Measurements from ENCODE around the gene PAX7.
A peak's percentile ranks its signal among the peaks of the same experiment; 100 is the strongest.

The PAX7 gene

DNA sequence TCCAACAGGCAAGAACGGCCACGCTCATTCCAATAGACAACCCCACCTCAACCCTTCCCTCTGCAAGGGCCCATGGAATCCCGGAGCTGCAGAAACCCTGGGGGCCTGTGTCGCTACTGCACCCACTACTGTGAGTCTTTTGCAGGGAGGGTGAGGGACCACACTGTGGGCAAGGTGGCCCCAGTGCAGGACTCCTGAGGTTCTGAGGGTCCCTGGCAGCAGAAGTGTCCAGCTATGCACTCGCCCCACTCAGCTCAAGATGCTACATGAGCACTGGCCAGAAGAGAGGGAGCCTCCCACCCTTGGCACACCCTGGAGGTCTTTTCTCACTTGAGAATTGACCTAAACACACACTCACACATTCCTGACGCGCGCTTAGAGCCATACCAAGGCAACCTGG, 2.1 kb upstream of the PAX7 start:
- no peak overlapping the region for H3K27ac ChIP-seq (ENCODE audit: low read depth, low read length)
- peaks cover 98% of the 10 kb centered on the region for H3K27me3 ChIP-seq (ENCODE audit: insufficient read depth, low read length)
- no peaks in the 10 kb centered on the region for H3K36me3 ChIP-seq (ENCODE audit: insufficient read depth, low read length)
- no peak overlapping the region for H3K9ac ChIP-seq (ENCODE audit: low read depth, low read length)
- 83% methylated on average over 8 of the region's 8 CpGs for WGBS
- H3K9me3 ChIP-seq (ENCODE audit: insufficient read depth, low read depth, low read length): no peaks in the 10 kb centered on the region
- no peak overlapping the region for H3K4me3 ChIP-seq (ENCODE audit: low read length)
- H3K4me1 ChIP-seq (ENCODE audit: insufficient read depth, low read length): peaks cover 42% of the 10 kb centered on the region

DNA sequence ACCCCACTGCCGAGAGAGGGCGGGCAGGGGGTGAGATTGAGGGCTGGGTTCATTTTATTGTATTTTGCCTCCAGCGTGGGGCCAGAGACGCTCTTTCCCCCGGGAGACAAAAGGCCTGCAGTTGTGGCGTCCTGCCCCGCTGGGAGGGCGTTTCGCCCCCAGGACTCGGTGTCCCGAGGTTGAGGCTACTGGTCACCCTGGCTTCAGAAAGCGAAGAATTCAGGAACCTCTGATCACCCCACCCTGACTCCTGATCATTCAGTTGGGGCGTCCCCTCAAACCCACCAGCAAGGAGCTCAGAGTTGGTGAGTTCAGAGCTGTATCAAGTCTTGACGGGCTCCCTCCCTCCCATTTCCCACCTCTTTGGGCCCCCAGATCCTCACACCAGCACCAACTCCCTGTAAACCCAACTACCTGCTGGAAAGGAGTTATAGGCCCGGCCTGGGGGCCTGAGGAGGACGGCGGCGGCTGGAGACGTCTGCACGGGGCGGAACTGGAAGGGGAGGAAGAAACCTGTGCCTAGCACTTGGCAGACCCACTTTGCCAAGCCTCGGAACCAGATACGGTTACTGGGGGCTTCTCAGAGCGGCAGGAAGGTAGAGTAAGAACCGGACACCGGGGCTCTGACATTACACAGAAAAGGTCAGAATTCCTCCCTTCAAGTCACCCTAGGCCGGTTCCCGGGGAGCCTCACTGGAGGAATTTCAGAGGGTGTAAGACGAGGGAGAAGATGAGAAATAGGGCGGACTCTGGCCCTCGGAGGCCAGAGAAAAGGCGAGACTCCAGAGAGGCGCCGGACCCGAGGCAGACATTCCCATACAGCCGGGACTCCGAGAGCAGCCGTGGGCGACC, 761 bp upstream of the PAX7 start:
- peak overlapping the region; percentile 58 for H3K4me3 ChIP-seq (ENCODE audit: low read length)
- no peaks in the 10 kb centered on the region for H3K36me3 ChIP-seq (ENCODE audit: insufficient read depth, low read length)
- 2% methylated on average over 39 of the region's 39 CpGs for WGBS
- H3K27ac ChIP-seq (ENCODE audit: low read depth, low read length): no peak overlapping the region
- H3K4me1 ChIP-seq (ENCODE audit: insufficient read depth, low read length): peaks cover 42% of the 10 kb centered on the region
- H3K27me3 ChIP-seq (ENCODE audit: insufficient read depth, low read length): peaks cover 98% of the 10 kb centered on the region
- no peaks in the 10 kb centered on the region for H3K9me3 ChIP-seq (ENCODE audit: insufficient read depth, low read depth, low read length)
- peak overlapping the region; percentile 32; the same call in 1 of the 2 replicates for H3K9ac ChIP-seq (ENCODE audit: low read depth, low read length)

DNA sequence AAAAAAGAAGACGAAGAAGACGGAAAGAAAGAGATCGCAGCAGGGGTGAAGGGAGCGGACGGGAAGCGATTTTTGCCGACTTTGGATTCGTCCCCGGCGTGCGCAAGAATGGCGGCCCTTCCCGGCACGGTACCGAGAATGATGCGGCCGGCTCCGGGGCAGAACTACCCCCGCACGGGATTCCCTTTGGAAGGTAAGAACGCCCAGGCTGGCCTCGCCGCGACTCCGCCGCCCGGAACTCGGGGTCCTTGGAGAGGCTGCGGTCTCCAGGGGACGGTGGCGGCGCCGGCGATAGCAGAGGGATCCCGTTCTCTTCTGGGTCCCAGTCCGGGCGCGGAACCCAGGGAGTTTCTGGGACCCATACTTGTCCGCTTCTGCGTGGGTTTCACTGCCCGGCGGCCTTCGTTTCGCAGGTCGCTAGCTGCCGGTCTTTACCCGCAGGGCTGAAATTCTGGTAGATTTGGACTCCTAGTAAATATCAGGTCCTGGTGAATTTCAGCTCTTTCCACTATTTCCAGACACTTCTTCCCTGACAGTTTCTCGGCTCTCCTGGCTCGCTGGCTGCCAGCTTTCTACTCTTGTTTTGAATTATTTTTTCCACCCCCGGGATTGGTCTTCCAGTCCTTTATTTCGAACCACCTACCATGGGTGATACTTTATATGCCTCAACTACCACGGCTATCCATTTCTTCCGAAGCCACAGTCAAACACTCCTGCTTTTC, 1.0 kb downstream of the PAX7 start:
- H3K36me3 ChIP-seq (ENCODE audit: insufficient read depth, low read length): no peaks in the 10 kb centered on the region
- peaks cover 98% of the 10 kb centered on the region for H3K27me3 ChIP-seq (ENCODE audit: insufficient read depth, low read length)
- H3K4me3 ChIP-seq (ENCODE audit: low read length): peak overlapping the region; percentile 54

DNA sequence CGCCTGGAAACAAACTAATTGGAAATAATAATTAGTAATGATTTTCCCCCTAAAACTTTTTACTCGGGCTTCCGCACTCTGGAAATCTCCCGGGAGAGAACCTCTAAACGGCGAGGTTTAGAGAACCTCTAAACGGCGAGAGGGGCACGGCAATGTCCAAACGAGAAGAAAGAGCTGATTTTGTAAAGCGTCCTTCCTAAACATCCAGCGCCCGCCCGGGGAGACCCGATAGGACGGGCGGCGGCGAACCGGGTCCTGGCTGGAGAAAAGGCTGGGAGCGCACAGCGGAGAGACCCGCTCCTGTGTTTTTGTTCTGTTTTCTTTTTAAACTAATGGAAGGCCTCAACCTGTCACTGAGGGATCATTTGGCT, 1.6 kb downstream of the PAX7 start:
- Histone ChIP-seq H3K4me1 (ENCODE audit: insufficient read depth, low read length) (peaks cover 36% of the 10 kb centered on the region), H3K9me3 (ENCODE audit: insufficient read depth, low read depth, low read length) (no peaks in the 10 kb centered on the region), H3K9ac (ENCODE audit: low read depth, low read length) (no peak overlapping the region), H3K27me3 (ENCODE audit: insufficient read depth, low read length) (peaks cover 99% of the 10 kb centered on the region), H3K36me3 (ENCODE audit: insufficient read depth, low read length) (no peaks in the 10 kb centered on the region), H3K27ac (ENCODE audit: low read depth, low read length) (no peak overlapping the region), H3K4me3 (ENCODE audit: low read length) (peak overlapping the region; percentile 54; the same call in 1 of the 2 replicates)
- under 1% methylated on average over 22 of the region's 23 CpGs for WGBS

More for the DNA sequence above, 1.0 kb downstream of the PAX7 start:
- peaks cover 40% of the 10 kb centered on the region for H3K4me1 ChIP-seq (ENCODE audit: insufficient read depth, low read length)
- H3K9me3 ChIP-seq (ENCODE audit: insufficient read depth, low read depth, low read length): no peaks in the 10 kb centered on the region
- H3K27ac ChIP-seq (ENCODE audit: low read depth, low read length): no peak overlapping the region
- under 1% methylated on average over 53 of the region's 53 CpGs for WGBS
- peak overlapping the region; percentile 35; the same call in 1 of the 2 replicates for H3K9ac ChIP-seq (ENCODE audit: low read depth, low read length)

DNA sequence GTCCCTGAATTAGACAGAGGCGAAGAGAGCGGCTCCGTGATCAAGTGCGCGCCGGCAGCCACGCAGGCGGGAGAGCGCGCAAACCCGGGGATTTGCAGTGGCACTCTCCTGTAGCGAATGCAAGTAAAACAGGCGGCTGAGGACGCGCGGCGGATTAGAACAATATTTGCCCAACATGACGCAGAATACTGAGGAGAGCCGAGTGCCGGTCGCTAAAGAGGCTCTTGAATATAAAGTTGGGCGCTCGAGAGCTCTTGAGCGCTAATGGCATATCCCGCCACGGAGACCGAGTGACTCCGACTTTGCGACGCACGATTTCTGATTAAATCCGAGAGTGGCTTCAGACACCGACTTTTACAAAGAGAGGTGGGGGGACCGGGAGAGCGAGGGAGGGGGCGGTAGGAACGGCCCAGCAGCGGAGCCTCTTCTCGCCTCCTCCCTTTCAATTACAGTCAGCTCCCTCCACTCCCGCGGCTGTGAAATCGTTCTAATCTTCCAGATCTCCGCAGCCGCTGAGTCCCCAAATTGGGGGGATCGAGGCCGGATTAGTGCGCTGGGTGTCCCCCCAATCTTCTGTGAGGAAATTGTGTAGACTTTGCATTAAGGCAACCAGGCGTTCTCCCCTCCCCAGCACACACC, 2.3 kb downstream of the PAX7 start:
- under 1% methylated on average over 48 of the region's 48 CpGs for WGBS
- H3K9ac ChIP-seq (ENCODE audit: low read depth, low read length): no peak overlapping the region
- no peak overlapping the region for H3K27ac ChIP-seq (ENCODE audit: low read depth, low read length)
- peak overlapping the region; percentile 54 for H3K4me3 ChIP-seq (ENCODE audit: low read length)
- H3K27me3 ChIP-seq (ENCODE audit: insufficient read depth, low read length): peaks cover 99% of the 10 kb centered on the region
- peaks cover 31% of the 10 kb centered on the region for H3K4me1 ChIP-seq (ENCODE audit: insufficient read depth, low read length)
- H3K9me3 ChIP-seq (ENCODE audit: insufficient read depth, low read depth, low read length): no peaks in the 10 kb centered on the region
- H3K36me3 ChIP-seq (ENCODE audit: insufficient read depth, low read length): no peaks in the 10 kb centered on the region

DNA sequence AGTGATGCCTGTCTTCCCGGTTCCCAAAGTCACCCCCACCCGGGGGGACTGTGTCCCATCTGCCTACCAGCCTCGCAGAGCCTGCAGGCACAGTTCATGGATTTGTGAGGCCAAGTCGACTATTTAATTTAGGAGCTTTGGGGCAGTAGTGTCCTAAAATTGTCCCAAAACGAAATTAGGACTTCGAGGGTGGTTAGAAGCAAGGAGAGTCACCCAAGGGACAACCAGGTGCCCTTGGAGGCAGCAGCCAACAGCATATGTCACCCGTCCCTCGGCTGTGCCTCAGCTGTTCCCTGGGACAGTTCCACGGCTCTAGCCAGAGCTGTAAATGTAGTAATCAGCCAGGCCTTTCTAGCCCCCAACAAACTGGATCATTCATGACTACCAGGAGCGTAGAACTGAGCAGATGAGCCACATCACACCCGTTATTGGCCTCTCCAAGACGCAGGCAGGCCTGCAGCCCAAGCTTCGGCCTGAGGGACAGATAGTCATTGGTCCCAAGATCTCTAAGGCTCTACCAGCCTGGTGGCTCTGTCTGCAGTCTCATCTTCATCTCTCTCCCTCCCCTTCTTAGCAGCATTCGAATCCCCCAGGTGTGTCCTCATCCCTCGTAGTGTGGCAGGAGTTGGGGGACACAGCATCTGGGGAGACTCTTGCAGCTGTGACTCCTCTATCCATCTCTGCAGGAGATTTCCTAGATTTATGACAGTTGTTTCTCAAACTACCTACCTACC, 2.9 kb downstream of the PAX7 start:
- Histone ChIP-seq H3K4me3 (ENCODE audit: low read length) (peak overlapping the region; percentile 54; the same call in 1 of the 2 replicates), H3K9ac (ENCODE audit: low read depth, low read length) (no peak overlapping the region), H3K36me3 (ENCODE audit: insufficient read depth, low read length) (no peaks in the 10 kb centered on the region), H3K27ac (ENCODE audit: low read depth, low read length) (no peak overlapping the region), H3K4me1 (ENCODE audit: insufficient read depth, low read length) (peaks cover 33% of the 10 kb centered on the region), H3K9me3 (ENCODE audit: insufficient read depth, low read depth, low read length) (no peaks in the 10 kb centered on the region), H3K27me3 (ENCODE audit: insufficient read depth, low read length) (peaks cover 99% of the 10 kb centered on the region)
- WGBS: 9% methylated on average over 15 of the region's 15 CpGs

DNA sequence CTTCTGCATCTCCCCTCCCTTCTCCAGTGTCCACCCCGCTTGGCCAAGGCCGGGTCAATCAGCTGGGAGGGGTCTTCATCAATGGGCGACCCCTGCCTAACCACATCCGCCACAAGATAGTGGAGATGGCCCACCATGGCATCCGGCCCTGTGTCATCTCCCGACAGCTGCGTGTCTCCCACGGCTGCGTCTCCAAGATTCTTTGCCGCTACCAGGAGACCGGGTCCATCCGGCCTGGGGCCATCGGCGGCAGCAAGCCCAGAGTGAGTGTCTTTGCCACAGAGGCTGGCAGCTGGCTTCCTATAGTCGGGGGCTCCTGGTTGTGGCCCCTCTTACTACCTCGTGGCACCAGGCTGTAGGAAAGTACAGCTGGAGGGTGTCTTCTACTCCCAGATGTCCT, 3.6 kb downstream of the PAX7 start:
- 9% methylated on average over 15 of the region's 16 CpGs for WGBS
- Histone ChIP-seq H3K4me3 (ENCODE audit: low read length) (no peak overlapping the region; the same call in 1 of the 2 replicates), H3K36me3 (ENCODE audit: insufficient read depth, low read length) (no peaks in the 10 kb centered on the region), H3K9me3 (ENCODE audit: insufficient read depth, low read depth, low read length) (no peaks in the 10 kb centered on the region), H3K9ac (ENCODE audit: low read depth, low read length) (no peak overlapping the region), H3K27ac (ENCODE audit: low read depth, low read length) (no peak overlapping the region), H3K4me1 (ENCODE audit: insufficient read depth, low read length) (peaks cover 32% of the 10 kb centered on the region), H3K27me3 (ENCODE audit: insufficient read depth, low read length) (peaks cover 99% of the 10 kb centered on the region)

DNA sequence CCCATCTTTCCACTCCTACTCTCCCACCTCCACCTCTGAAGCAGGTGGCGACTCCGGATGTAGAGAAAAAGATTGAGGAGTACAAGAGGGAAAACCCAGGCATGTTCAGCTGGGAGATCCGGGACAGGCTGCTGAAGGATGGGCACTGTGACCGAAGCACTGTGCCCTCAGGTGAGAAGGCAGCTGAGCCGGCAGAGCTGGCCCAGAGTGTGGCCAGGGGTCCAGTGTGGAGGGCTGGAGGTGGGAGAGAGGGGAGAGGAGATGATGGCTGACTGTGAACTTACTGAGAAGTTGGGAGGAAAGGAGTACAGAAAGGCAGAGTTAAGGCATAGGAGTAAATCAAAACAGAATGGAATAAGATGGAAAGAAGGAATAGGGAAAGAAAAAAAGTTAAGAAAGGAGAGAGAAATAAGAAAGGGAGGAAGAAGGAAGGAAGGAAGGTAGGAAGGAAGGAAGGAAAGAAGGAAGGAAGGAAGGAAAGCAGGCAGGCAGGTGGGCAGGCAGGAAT, 4.5 kb downstream of the PAX7 start:
- no peak overlapping the region for H3K4me3 ChIP-seq (ENCODE audit: low read length)
- H3K36me3 ChIP-seq (ENCODE audit: insufficient read depth, low read length): no peaks in the 10 kb centered on the region
- H3K27ac ChIP-seq (ENCODE audit: low read depth, low read length): no peak overlapping the region
- no peaks in the 10 kb centered on the region for H3K9me3 ChIP-seq (ENCODE audit: insufficient read depth, low read depth, low read length)
- WGBS: 14% methylated on average over 5 of the region's 5 CpGs
- H3K9ac ChIP-seq (ENCODE audit: low read depth, low read length): no peak overlapping the region
- peaks cover 32% of the 10 kb centered on the region for H3K4me1 ChIP-seq (ENCODE audit: insufficient read depth, low read length)
- H3K27me3 ChIP-seq (ENCODE audit: insufficient read depth, low read length): peaks cover 99% of the 10 kb centered on the region

DNA sequence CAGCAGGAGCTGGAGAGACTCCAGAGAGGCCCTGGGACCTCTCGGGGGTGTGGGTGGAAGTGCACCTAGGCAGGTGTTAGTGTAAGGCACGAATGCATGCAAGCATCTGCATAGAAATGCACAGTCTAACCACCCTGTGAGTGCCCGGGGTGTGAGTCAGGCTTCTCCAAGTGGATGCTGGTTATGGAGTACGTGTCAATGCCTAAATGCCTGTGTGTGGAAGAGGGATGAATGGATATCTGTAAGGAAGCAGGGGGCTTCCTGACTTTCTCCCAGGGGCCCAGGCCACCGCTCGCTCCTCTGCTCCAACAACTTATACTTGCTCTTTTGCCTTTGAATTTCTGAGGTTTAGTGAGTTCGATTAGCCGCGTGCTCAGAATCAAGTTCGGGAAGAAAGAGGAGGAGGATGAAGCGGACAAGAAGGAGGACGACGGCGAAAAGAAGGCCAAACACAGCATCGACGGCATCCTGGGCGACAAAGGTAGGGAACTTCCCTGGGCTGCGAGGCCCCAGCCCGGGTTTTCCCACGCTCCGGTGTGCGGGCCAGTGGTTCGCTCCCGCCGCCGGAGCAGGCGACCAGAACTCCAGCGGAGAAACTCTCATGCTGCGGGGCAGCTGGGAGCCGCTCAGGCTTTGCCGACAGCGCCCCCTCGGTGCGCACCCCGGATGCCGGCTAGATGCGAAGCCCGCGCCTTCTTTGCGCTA, 5.4 kb downstream of the PAX7 start:
- Histone ChIP-seq H3K4me3 (ENCODE audit: low read length) (no peak overlapping the region; the same call in 1 of the 2 replicates), H3K36me3 (ENCODE audit: insufficient read depth, low read length) (no peaks in the 10 kb centered on the region), H3K9me3 (ENCODE audit: insufficient read depth, low read depth, low read length) (no peaks in the 10 kb centered on the region), H3K4me1 (ENCODE audit: insufficient read depth, low read length) (peaks cover 37% of the 10 kb centered on the region), H3K27me3 (ENCODE audit: insufficient read depth, low read length) (peaks cover 98% of the 10 kb centered on the region), H3K9ac (ENCODE audit: low read depth, low read length) (no peak overlapping the region), H3K27ac (ENCODE audit: low read depth, low read length) (no peak overlapping the region)
- 1% methylated on average over 38 of the region's 40 CpGs for WGBS
